NCI-H345 treated with DMSO at 0.1 percent for 48 hours (cell line): Measurements from ENCODE around the gene C1D.
"Not testable (repeated sequence)": the region's sequence is repeated elsewhere in the genome, so short reads cannot be mapped to it uniquely, and the experiment has no call there.

ENCODE experiments used
- DNase-seq: peaks from one replicate; lab custom pipeline; 2025; ENCODE audit not compliant: unreplicated experiment; lab: John Stamatoyannopoulos, UW

C1D gene

GRCh38 chr2:68009526-68009925 is 53.3 kb downstream of the C1D start:
- no peak for DNase-seq

- no peak for DNase-seq
These were observed 62.5 kb downstream of the C1D start for GRCh38 chr2:68000170-68000825.

- DNase-seq: no peak
These were observed 63.5 kb downstream of the C1D start for GRCh38 chr2:67999332-67999731.

GRCh38 chr2:67997903-67998302 is 64.9 kb downstream of the C1D start:
- no peak for DNase-seq

- no peak for DNase-seq
These were observed 65.3 kb downstream of the C1D start for GRCh38 chr2:67997528-67997900.

GRCh38 chr2:67996772-67997527 is 65.9 kb downstream of the C1D start:
- no peak for DNase-seq

- DNase-seq: no peak
These were observed 68.1 kb downstream of the C1D start for GRCh38 chr2:67994716-67995115.

GRCh38 chr2:67994069-67994468 is 68.7 kb downstream of the C1D start:
- DNase-seq: not testable (repeated sequence)

GRCh38 chr2:67993329-67993728 is 69.5 kb downstream of the C1D start:
- DNase-seq: no peak

GRCh38 chr2:67991456-67991855 is 71.3 kb downstream of the C1D start:
- no peak for DNase-seq
